ENCODE measurements around the gene CTIF.

The CTIF gene

GRCh38 chr18:48581206-48581605, 42.4 kb downstream of the CTIF start:
- TF ChIP-seq TCF12 (IDR thresholded peaks at IDR 0.05; ENCODE audit: low read depth) (no peak), FOXM1 (IDR thresholded peaks at IDR 0.05; ENCODE audit: borderline replicate concordance, low read depth) (no peak), YY1 (IDR thresholded peaks at IDR 0.05; ENCODE audit: low read depth) (no peak), NFIC (IDR thresholded peaks at IDR 0.05) (no peak), CREB1 (IDR thresholded peaks at IDR 0.05; ENCODE audit: low read depth) (no peak), RAD21 (IDR thresholded peaks at IDR 0.05; ENCODE audit: low read depth) (no peak), TAF1 (IDR thresholded peaks at IDR 0.05; ENCODE audit: low read depth) (no peak), EGR1 (IDR thresholded peaks at IDR 0.05) (no peak), MAX (IDR thresholded peaks at IDR 0.05) (no peak), EP300 (IDR thresholded peaks at IDR 0.05; ENCODE audit: borderline replicate concordance) (no peak), ZBTB7A (IDR thresholded peaks at IDR 0.05; ENCODE audit: low read depth) (no peak), CEBPB (IDR thresholded peaks at IDR 0.05) (no peak), TEAD4 (IDR thresholded peaks at IDR 0.05) (no peak), USF1 (IDR thresholded peaks at IDR 0.05) (no peak), REST (IDR thresholded peaks at IDR 0.05; ENCODE audit: low read depth) (no peak)

- TF ChIP-seq EGR1 (IDR thresholded peaks at IDR 0.05) (no peak), FOXM1 (IDR thresholded peaks at IDR 0.05; ENCODE audit: borderline replicate concordance, low read depth) (no peak), USF1 (IDR thresholded peaks at IDR 0.05) (no peak), YY1 (IDR thresholded peaks at IDR 0.05; ENCODE audit: low read depth) (no peak), CREB1 (IDR thresholded peaks at IDR 0.05; ENCODE audit: low read depth) (no peak), REST (IDR thresholded peaks at IDR 0.05; ENCODE audit: low read depth) (no peak), ZBTB7A (IDR thresholded peaks at IDR 0.05; ENCODE audit: low read depth) (no peak), RAD21 (IDR thresholded peaks at IDR 0.05; ENCODE audit: low read depth) (no peak), NFIC (IDR thresholded peaks at IDR 0.05) (no peak), MAX (IDR thresholded peaks at IDR 0.05) (no peak), CEBPB (IDR thresholded peaks at IDR 0.05) (no peak), TAF1 (IDR thresholded peaks at IDR 0.05; ENCODE audit: low read depth) (no peak), EP300 (IDR thresholded peaks at IDR 0.05; ENCODE audit: borderline replicate concordance) (no peak), TEAD4 (IDR thresholded peaks at IDR 0.05) (no peak), TCF12 (IDR thresholded peaks at IDR 0.05; ENCODE audit: low read depth) (no peak)
Measured at GRCh38 chr18:48581941-48582340, 43.1 kb downstream of the CTIF start.

GRCh38 chr18:48582946-48583345, 44.1 kb downstream of the CTIF start:
- TF ChIP-seq EP300 (IDR thresholded peaks at IDR 0.05; ENCODE audit: borderline replicate concordance) (no peak), MAX (IDR thresholded peaks at IDR 0.05) (no peak), USF1 (IDR thresholded peaks at IDR 0.05) (no peak)

- no peak for TF ChIP-seq ZBTB7A (IDR thresholded peaks at IDR 0.05; ENCODE audit: low read depth)
- TF ChIP-seq TEAD4 (IDR thresholded peaks at IDR 0.05), result no peak
- no peak for TF ChIP-seq MAX (IDR thresholded peaks at IDR 0.05)
- no peak for TF ChIP-seq EP300 (IDR thresholded peaks at IDR 0.05; ENCODE audit: borderline replicate concordance)
- no peak for TF ChIP-seq NFIC (IDR thresholded peaks at IDR 0.05)
- TF ChIP-seq RAD21 (IDR thresholded peaks at IDR 0.05; ENCODE audit: low read depth), result no peak
Measured at GRCh38 chr18:48583573-48583972, 44.7 kb downstream of the CTIF start.

- TF ChIP-seq FOXM1 (IDR thresholded peaks at IDR 0.05; ENCODE audit: borderline replicate concordance, low read depth) (peak; percentile 73), EP300 (IDR thresholded peaks at IDR 0.05; ENCODE audit: borderline replicate concordance) (peak; percentile 83), TAF1 (IDR thresholded peaks at IDR 0.05; ENCODE audit: low read depth) (no peak), RAD21 (IDR thresholded peaks at IDR 0.05; ENCODE audit: low read depth) (peak; percentile 16; the same call in 1 of the 2 replicates), USF1 (IDR thresholded peaks at IDR 0.05) (no peak), NFIC (IDR thresholded peaks at IDR 0.05) (peak; percentile 100), YY1 (IDR thresholded peaks at IDR 0.05; ENCODE audit: low read depth) (peak; percentile 67), EGR1 (IDR thresholded peaks at IDR 0.05) (peak; percentile 80), MAX (IDR thresholded peaks at IDR 0.05) (peak; percentile 60), TEAD4 (IDR thresholded peaks at IDR 0.05) (peak; percentile 77), REST (IDR thresholded peaks at IDR 0.05; ENCODE audit: low read depth) (peak; percentile 71), CREB1 (IDR thresholded peaks at IDR 0.05; ENCODE audit: low read depth) (no peak), ZBTB7A (IDR thresholded peaks at IDR 0.05; ENCODE audit: low read depth) (0 out of 2 replicates have a peak, but pooled peaks have one; percentile 52), CEBPB (IDR thresholded peaks at IDR 0.05) (peak; percentile 5; the same call in 1 of the 2 replicates), TCF12 (IDR thresholded peaks at IDR 0.05; ENCODE audit: low read depth) (peak; percentile 93)
Measured at GRCh38 chr18:48589797-48590519, 51.1 kb downstream of the CTIF start.
